ENCODE measurements around the gene ANKRD33B.

Gene ANKRD33B

DNA sequence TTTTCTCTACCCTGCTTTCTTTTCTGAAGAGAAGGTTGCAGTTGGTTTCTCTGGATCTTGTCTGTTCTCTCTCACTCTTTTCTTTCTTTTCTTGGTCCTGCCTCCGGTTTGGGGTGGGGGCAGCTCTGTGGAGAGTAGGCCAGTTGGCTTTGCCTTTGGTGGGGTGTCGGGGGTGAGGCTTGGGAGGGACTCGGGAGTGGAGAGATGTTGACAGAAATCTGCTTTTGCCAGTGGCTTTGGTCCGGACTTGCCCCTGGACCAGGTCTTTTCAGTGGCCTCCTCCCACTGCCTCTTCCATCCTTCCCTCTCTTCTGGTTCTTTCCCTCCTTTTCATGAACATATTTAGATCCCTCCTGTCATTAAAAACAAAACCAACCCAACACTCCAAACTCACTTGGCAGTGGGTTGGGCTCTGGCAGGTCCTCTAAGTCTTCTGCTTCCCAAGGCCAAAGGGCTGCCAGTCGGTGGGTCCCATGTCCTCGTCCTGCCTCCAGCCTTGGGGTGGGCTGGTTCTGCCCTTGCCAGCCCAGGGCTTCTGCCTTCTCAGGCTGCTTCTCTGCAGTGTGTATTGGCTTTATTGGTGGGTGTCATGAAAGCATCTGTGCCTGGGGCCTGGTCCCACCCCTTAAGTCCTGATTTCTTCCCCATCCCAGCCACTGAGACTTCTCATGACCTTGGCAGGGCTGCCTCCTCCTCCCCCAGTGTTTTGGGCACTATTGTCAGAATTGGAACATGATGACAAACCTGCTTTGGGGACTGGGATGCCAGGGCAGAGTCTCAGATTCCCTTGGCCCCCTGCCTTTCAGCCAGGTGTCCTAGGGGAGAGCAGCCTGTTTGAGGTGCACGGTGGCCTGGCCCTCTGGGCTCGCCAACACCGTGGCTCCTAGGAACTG lies 16.9 kb downstream of the ANKRD33B start:
- no peak for DNase-seq

DNA sequence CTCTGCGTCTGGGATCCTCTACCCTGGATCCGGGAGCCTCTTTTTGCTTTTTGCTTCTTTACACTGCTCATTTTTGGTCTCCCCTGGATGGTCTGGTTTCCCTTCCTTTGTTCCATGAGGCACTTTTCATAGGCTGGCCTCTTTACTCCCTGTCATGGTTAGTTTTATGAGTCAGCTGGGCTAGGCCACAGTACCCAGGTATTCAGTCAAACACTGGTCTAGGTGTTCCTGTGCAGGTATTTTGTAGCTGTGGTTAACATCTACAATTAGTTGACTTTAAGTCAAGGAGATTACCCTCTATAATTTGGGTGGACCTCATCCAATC lies 17.5 kb downstream of the ANKRD33B start:
- no peak for DNase-seq

DNA sequence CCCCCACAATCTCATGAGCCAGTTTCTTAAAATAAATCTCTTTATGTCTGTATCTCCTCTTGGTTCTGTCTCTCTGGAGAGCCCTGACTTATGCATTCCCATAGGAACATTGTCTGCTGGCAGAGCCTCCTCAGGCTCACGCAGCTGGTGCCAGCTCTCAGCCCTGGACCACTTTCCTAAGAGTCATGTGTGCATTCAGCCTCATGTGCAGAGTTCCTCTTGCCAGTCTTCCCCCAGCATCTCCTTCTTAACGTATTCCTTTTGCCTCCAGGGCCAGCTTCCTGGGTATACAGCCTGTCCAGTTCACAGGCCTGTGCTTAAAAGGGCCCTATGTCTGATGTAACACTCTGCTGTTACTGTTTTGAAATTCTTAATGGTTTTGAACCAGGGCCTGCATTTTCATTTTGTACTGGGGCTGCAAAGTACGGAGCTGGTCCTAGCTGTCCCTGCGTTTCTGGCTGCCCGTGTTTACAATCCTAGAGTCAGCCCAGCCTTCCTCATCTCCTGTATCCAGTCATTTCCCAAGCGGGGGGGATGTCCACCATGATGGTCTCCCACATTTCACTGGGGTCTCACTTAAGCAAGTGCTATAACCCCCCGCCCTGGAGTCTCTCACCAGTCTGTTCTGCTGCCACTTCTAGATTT lies 18.1 kb downstream of the ANKRD33B start:
- no peak for DNase-seq

DNA sequence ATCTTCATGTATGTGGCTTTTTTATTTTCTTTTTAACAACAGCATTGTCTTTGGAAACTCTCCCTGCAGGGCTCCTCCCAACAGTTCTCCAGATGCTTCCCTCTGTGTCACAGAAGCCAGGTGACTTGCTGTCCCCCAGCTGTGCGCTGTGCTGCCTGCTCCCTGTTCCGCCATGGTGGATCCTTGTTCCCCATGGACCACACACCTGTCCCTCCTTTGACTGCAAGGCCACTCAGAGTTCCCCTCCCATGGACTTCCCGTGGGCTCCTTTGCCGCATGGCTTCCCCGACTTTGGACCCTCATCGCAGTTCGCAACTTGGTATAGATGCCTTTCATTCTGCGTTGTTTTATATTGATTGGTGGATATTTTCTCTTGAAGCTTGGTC lies 18.6 kb downstream of the ANKRD33B start:
- DNase-seq: no peak

DNA sequence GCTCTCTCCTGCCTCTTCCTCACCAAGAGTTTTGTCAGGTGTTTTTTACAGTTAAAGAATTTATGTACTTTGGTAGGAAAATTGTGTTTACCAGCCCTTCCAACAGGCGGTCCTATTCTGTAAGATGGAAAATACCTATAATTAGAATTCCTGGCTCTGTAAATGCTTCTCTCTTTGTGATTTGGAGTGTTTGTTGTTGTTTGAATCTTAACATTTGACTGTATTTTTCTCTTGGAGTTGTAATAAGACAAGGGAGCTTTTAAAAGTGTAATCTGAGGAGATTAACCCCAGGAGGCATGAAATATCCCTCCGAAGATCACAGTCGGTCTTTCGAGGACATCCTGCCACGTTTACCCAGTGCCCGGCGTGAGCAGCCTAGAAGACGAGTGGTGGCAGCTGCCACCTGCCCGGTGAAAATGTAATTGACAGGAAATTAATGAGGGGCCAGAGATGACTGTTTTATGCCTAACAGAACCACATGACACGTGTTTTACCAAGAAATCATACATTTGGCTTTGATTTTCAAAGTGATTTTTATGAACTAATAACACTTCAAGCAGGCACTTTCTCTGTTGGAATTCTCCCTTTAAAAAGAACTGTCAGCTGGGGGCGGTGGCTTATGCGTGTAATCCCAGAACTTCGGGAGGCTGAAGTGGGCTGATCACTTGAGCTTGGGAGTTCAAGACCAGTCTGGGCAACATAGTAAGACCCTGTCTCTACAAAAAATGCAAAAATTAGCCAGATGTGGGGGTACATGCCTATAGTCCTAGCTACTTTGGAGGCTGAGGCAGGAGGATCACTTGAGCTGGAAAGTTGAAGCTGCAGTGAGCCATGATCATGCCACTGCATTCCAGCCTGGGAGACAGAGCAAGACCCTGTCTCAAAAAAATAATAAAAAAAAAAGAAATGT lies 20.0 kb downstream of the ANKRD33B start:
- DNase-seq: no peak

DNA sequence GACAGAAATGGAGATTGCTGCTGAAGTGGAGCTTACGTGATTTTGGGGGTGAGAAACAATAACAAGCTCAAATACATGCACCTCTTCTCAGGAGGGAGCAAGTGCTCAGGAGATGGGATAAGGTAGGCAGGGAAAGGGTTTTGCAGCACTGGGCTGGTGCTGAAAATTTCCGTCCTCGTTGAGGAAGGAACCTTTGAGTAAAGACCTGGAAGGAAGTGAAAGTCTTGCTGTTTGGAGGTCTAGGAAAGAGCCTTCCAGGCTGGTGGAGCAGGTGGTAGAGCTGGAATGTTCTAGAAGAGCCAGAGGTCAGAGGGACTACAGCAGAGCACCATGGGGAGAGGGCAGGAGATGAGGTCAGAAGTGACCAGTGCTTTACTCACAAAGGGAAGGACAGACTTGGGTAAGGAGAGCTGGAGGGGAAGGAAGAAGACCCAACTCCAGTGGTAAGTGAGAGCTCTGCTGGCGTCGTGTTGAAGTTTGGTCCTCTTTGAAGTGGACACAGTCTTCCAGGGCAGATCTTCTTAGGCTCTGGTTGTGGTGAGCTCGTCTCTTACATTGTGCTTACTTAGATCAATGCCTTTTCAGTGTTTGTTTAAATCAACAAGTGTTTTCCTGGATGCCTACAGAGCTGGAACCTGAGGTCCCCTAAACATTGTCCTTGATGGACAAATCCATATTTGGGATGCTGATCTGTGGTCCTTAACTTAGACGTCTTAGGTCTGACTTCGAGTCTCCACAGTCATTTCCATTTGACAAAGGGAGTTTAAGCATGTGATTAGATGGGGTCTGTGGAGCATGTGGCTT lies 21.0 kb downstream of the ANKRD33B start:
- DNase-seq: no peak

DNA sequence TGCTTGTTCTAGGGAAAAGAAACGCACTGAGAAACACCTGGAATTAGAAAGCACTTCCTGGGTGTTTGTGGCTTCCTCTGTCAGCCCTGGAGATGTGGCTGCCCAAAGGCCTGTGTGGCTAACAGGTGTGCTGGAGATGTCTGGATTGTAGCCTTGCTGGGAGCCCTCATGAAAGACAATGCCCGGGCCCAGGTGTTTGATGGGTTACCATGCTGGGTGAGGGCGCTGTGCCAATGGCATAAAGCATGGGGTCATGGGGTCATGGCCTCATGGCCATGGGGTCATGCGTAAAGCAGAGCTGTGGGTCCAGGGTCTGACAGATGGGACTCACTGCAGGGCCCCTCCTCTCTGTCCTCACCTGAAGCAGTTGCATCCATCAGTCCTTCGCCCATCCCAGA lies 21.6 kb downstream of the ANKRD33B start:
- DNase-seq: no peak

DNA sequence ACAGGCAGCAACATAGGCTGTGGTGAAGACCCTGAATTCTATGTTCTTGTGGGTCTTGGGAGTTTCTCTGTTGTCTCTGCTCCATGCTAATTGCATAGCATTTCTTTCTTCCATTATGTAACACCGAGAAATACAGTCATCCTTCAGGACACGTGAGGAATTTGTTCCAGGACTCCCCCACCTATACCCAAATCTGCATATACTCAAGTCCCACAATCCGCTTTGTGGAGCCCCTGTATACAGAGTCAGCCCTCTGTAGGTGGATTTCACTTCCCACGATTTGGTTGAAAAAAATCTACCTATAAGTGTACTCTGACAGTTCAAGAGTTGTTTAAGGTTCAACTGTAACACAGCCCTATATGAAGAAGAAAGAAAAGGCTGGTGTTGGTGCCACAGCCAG lies 22.1 kb downstream of the ANKRD33B start:
- DNase-seq: no peak

DNA sequence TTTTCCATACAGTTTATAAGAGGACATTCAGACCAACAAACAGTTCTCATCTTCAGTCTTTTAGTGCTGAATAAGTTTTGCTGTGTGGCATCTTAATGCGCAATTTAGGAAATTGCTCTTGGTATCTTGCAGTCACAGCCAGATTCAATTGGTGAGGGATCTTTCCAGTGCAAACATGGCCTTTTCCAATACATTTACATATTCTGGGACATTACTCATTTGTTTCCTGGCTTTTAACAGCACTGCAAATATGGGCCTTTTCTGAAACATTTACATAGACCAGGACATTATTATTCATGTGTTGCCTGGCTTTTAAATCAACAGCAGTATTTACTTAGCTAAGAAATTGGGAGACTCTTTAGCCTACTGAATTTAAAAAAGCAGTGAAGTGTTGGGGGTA lies 22.7 kb downstream of the ANKRD33B start:
- no peak for DNase-seq

DNA sequence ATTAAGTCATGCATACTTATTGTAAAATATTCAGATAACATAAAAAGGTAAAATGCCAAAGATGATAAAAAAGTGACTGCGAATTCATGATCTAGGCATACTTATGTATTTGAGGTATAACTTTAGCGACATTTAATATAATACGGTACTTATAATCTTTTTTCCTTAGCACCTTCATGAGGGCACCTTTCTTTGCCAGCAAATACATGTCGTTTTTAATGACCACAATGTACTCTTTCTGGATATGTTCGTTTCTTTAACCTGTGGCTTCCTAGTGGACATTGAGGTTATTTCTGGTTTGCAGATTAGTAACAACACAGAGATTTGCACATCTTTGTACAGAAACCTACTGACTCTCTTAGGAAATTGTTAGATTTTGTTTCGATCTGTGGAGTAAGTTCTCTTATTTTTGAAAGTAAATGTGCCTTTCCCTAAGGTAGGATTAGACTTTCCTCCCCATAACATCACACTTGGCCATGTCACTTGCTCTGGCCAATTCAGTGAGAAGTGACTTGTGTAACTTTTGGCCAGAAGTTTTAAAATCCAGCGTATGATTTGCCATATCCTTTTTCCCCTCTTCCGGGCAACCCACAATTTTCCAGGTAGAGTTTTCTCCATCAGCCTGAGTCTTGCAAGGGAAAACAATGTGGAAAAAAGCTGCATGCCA lies 24.4 kb downstream of the ANKRD33B start:
- DNase-seq: no peak

DNA sequence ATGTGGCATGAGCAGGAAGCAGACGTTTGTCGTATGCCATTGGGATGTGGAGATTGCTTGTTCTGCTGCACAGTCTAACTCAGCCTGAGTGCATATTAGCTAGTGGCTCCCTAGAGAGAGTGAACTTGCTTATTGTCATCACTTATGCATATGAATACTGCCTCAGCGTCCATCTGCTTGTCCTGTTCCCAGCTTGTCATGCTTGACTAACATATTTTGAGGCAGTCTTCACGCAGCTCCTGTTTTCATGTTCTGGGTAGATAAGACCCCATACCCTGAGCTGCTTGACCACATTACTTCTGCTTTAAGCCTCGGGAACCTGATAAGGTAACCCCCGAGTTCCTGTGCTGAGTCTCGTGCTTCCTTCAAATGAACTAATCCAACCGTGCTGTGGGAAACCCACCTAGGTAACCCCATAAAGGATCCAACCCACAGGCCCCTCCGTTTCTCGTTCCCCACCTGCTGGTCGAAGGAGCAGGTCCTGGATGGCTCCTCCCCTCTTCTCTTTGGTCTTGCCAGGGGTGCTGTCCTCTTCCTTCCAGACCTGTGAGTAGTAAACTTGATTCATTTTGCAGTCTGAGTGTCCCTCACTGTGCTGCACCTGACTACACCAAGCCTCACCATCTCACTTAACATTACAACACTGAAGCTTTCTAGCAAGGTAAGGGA lies 25.0 kb downstream of the ANKRD33B start:
- no peak for DNase-seq

DNA sequence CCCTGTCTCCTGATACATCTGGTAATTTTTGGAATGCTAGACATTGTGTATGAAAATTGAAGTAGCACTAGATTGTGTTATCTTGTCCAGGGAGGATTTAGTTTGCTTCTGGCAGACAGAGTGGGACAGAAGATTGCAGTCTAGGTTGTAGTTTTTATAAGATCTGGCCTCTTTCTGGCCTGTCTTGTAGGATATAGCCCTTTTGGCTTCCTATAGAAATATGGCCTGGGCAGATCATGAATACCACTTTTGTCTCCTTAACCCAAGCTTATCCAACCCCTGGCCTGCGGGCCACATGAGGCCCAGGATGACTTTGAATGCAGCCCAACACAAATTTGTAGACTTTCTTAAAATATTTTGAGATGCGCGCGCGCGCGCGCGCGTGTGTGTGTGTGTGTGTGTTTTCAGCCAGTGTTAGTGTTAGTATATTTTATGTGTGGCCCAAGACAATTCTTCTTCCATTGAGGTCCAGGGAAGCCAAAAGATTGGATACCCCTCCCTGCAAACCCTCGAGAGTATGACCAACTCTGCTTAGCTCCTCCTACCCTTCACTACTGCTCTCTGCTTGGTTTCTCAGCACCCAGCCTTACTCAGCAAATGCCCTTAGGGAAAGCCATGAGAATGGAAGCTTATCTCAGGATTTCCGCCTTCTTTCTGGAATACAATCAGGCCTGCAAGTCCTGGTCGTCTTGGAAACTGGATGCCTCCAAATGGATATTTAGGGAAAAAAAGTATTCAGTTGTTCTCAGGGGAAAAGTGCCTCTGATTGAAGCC lies 26.5 kb downstream of the ANKRD33B start:
- DNase-seq: no peak

DNA sequence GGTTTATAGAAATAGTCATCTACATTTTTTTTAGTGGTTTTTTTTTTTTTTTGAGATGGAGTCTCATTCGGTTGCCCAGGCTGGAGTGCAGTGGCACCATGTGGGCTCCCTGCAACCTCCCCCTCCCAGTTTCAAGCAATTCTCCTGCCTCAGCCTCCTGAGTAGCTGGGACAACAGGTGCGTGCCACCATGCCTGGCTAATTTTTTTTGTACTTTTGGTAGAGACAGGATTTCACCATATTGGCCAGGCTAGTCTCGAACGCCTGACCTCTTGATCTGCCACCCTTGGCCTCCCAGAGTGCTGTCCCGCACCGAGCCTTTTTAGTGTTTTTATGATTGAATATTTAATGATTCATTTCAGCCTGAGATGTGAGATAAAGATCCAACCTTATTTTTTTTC lies 27.3 kb downstream of the ANKRD33B start:
- DNase-seq: no peak

DNA sequence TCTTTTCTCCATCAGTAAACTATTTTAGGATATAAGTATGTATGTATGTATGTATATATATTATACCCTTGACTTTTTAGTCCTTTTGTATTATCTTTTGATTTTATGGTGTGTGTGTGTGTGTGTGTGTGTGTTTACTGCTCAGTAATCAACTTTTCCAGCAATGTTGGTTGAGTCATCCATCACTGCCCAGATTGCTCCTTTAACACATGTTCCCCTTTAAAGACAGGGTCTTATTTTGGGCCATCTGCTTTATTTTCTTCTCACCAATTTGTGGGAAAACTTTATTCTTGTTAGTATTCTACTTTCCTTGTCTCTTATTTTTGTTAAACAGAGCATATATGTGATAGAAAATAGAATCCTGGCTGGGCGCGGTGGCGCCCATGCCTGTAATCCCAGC lies 28.1 kb downstream of the ANKRD33B start:
- DNase-seq: no peak

DNA sequence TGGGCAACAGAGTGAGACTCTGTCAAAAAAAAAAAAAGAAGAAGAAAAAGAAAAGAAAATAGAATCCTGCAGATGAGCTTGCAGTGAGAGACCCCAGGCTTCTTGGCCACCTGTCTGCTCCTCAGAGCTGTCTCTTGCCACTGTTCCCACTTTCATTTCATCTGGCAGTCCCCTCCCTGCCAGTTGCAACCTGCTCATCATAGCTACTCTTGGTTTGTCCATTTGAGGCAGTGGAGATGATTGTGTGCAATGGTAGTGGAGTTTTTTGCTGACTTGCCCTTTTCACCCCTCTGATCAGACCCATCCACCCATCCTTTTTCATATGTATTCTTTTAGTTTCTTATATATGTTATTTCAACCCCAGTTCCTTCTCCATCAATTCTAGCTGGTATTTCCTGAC lies 28.7 kb downstream of the ANKRD33B start:
- no peak for DNase-seq

DNA sequence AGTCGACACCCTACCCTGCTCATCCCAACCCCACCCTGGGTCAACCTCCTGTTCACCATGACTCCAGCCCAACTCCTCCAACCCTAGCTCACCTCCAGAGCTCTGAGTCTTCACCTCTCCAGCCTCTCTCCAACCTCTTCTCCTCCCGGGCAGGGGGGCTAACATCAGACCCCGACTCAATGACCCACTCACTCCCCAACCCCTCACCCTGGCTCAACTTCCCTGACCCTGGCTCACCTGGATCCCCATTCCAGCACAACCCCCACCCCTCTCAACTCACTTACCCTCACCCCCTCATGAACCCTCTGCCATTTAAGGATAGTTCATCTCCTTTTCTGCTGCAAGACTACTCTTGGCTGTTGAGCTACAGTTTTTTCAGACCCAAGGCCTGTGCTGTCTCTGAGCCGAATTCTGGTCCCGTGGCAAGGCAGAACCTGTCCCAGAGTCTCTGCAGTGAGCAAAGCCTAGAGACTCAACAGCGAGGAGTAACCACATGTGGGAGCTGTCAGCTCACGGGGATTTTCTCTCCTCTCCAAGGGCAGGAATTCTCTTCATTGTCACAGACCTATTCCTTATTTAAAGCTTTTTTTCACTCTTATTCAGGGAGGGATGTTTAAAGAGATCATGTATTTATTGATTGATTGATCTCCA lies 29.8 kb downstream of the ANKRD33B start:
- DNase-seq: no peak

DNA sequence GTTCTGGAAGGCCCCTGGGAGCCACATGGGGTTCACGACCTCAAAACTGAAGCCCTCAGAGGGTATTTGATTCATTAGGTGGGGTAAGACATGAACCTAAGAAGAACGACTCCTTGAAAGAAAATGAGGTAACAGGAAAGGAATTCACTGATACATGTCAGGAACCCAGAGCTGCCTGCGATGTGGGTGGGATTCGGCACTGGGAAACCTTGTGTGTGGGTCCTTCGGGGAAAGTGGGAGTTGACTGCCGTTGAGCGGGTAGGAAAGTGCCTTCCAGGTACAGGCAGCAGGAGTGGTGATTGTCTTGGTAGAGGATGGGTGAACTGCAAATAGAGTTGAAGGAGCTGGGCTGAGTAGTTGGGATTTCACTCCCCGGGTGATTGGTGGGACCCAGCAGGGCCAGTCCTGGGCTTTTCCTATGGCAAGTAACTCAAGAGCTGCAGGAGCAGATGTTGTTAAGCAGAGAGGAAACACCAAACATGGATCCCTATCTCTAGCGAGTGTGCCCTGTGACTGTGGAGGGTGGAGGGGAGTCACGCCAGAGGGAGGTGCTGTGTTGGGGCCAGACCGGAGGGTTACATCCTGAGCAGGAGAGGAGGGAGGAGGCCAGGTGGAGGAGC lies 30.8 kb downstream of the ANKRD33B start:
- DNase-seq: no peak

DNA sequence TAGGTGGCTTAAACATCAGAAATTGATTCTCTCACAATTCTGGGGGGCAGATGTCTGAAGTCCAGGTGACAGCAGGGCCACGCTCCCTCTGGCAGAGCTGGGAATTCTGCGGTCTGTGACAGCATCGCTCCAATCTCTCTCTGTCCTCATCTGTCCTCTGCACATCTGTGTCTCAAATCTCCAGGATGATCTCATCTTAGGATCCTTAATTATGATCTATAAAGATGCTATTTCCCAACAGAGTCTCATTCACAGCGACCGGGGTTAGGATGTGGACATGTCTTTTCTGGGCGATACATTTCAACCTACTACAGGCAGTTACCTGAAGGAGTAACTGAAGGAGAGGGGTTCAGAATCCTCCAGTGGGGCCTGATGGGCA lies 31.4 kb downstream of the ANKRD33B start:
- DNase-seq: no peak

DNA sequence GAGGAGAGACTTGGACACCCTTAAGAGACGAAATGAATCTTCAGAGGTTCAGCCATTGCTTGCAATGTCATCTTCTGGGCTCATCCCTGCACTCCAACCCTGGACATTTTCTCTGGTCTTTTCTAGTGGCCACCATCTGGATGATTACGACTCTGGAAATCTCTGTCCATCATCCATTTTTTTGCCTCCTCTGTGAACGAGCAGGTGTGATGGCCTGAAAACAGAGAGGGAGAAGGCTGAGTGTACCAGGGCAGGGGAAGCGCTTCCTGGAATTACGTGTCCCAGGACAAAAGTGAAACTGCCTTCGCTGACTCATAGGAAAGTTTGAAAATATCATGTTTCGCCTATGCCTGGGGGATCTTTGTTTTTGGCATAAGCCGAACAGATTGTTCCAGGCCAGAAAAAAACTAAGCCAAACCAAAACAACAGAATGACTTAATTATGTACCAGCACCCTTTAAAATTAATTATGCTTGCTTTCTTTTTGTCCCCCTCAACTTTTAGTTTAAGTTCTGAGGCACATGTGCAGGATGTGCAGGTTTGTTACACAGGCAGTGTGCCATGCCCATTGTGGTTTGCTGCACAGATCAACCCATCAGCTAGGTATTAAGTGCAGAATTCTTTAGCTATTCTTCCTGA lies 31.9 kb downstream of the ANKRD33B start:
- no peak for DNase-seq
